Caco-2 (cell line): ENCODE data around the gene MICU2. TPM values are rescaled to one million over a fixed set of nuclear protein-coding genes. Genes with fewer than 3 reads are reported as not detected.

ENCODE experiments used
- BruUV-seq: library from RNA; stranded (reverse); fragments of 400-500 nt; replicated peaks from 2 replicates; lab custom pipeline; 2021; lab: Mats Ljungman, UMichigan
- CTCF ChIA-PET: fragments of 300-600 bp; sonication (Branson Sonifier 250); formaldehyde crosslinking; loops from one replicate; lab custom pipeline; 2022; ENCODE audit warnings: antibody characterized with exemption; lab: Charles Lee
- POLR2A ChIA-PET: fragments of 300-600 bp; sonication (Branson Sonifier 250); formaldehyde crosslinking; loops from one replicate; lab custom pipeline; 2022; ENCODE audit warnings: antibody characterized with exemption; lab: Charles Lee
- DNase-seq, 2 experiments: peaks; one replicate each; pipeline versions ENCODE4 v3.0.0 to v3.0.0-alpha.2; 2020 to 2022
- H3K27me3 ChIP-seq: replicated peaks from 2 replicates; pipeline ENCODE4 v1.6.0; 2011; ENCODE audit warnings: low read length; ENCODE audit not compliant: control insufficient read depth, insufficient read depth
- H3K36me3 ChIP-seq: 2 replicates; pipeline ENCODE4 v1.5.1; 2011; ENCODE audit warnings: low read length; ENCODE audit not compliant: control insufficient read depth, insufficient read depth
- H3K4me1 ChIP-seq: fragments of 250-450 bp; sonication (Bioruptor Pico); 2 replicates; pipeline ENCODE4 v1.5.1; 2020; ENCODE audit warnings: mild to moderate bottlenecking
- H3K4me3 ChIP-seq: 2 replicates; pipeline ENCODE4 v1.5.1; 2011; ENCODE audit warnings: low read depth, mild to moderate bottlenecking, control low read depth, low read length
- H3K9me3 ChIP-seq: fragments of 250-450 bp; sonication (Bioruptor Pico); 2 replicates; pipeline ENCODE4 v1.5.1; 2020; ENCODE audit warnings: mild to moderate bottlenecking, moderate library complexity
- H3K27ac Mint-ChIP-seq: one replicate; pipeline ENCODE4 v1.8.0; 2022; ENCODE audit warnings: mixed read lengths; ENCODE audit not compliant: unreplicated experiment
- H3K27me3 Mint-ChIP-seq: one replicate; pipeline ENCODE4 v1.8.0; 2022; ENCODE audit warnings: mixed read lengths; ENCODE audit not compliant: insufficient read depth, unreplicated experiment
- H3K36me3 Mint-ChIP-seq: one replicate; pipeline ENCODE4 v1.8.0; 2022; ENCODE audit warnings: mild to moderate bottlenecking, mixed read lengths; ENCODE audit not compliant: insufficient read depth, unreplicated experiment
- H3K4me1 Mint-ChIP-seq: one replicate; pipeline ENCODE4 v1.8.0; 2022; ENCODE audit warnings: low read depth, mixed read lengths; ENCODE audit not compliant: unreplicated experiment
- H3K4me3 Mint-ChIP-seq: one replicate; pipeline ENCODE4 v1.8.0; 2022; ENCODE audit warnings: mild to moderate bottlenecking, moderate library complexity, mixed read lengths; ENCODE audit not compliant: unreplicated experiment
- H3K9me3 Mint-ChIP-seq: one replicate; pipeline ENCODE4 v1.8.0; 2022; ENCODE audit warnings: mixed read lengths; ENCODE audit not compliant: unreplicated experiment
- intact Hi-C: fragments of 100-400 bp; cut with micrococcal nuclease; formaldehyde crosslinking; loops from one replicate; pipeline ENCODE4 v1.10.0; 2022; ENCODE audit not compliant: unreplicated experiment
- total RNA-seq: library from RNA; stranded (reverse); gene quantifications from 2 replicates; pipeline ENCODE4 v1.2.3, GENCODE V29; 2022
- TF ChIP-seq, protein P1 (sequence below), 2 experiments: fragments of 200-600 bp in 1 of 2; IDR thresholded peaks; 1 replicate in 1 of 2; 2 replicates in 1 of 2; pipeline versions ENCODE4 v1.5.1 to v1.8.0; 2011 to 2022; ENCODE audit warnings: antibody characterized with exemption in 1 of 2, control low read depth in 1 of 2, inconsistent platforms in 1 of 2, low read depth in 1 of 2, low read length in 1 of 2, mild to moderate bottlenecking in 1 of 2, moderate library complexity in 1 of 2; ENCODE audit not compliant: insufficient read depth in 1 of 2, severe bottlenecking in 1 of 2, unreplicated experiment in 1 of 2

The MICU2 gene
- total RNA-seq, 1 experiment from 2014 or later = 43.1 TPM

DNA sequence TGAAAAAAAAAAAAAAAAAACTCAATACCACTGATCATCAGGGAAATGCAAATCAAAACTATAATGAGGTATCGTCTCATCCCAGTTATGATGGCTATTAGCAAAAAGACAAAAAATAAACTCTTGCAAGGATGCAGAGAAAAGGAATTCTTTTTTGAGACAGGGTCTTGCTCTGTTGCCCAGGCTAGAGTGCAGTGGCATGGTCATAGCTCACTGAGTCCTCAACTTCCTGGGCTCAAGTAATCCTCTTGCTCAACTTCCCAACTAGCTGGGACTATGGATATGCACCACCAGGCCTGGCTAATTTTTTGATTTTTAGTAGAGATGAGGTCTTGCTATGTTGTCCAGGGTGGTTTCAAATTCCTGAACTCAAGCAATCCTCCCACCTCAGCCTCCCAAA is 59.5 kb downstream of the MICU2 start:
- POLR2A ChIA-PET = no interaction called here

DNA sequence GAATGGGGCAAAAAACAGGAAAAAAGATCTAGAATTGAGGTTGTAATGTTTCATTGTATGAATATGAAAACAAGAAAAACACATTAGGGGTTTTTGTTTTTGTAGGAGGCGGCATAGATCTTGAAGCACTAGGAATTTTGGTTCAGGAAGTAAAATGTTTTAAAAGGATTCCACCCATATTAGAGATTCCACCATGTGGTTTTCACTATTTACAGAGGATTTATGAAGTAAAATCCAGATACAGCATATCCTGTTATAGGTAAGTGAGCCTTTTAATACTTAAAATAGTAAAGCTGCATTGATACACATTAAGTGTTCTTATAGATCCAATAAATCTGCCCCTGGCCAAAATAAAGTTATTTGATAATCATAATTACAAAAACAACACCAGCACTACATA is 61.4 kb downstream of the MICU2 start:
- DNase-seq = no peak
- Mint-ChIP-seq H3K9me3 (no peaks in the 10 kb centered on the region), H3K4me1 (peaks cover 20% of the 10 kb centered on the region), H3K27ac (no peak overlapping the region), H3K27me3 (no peaks in the 10 kb centered on the region), H3K36me3 (peaks cover 13% of the 10 kb centered on the region), H3K4me3 (no peak overlapping the region)
- intact Hi-C loops = no loop called here
- Histone ChIP-seq H3K9me3 (no peaks in the 10 kb centered on the region), H3K36me3 (peaks cover 1% of the 10 kb centered on the region), H3K4me3 (no peak overlapping the region), H3K27me3 (no peaks in the 10 kb centered on the region), H3K4me1 (peaks cover 16% of the 10 kb centered on the region)
- no TSS peak for BruUV-seq
- ChIA-PET POLR2A (no interaction called here), CTCF (no interaction called here)
- TF ChIP-seq, protein P1, sequence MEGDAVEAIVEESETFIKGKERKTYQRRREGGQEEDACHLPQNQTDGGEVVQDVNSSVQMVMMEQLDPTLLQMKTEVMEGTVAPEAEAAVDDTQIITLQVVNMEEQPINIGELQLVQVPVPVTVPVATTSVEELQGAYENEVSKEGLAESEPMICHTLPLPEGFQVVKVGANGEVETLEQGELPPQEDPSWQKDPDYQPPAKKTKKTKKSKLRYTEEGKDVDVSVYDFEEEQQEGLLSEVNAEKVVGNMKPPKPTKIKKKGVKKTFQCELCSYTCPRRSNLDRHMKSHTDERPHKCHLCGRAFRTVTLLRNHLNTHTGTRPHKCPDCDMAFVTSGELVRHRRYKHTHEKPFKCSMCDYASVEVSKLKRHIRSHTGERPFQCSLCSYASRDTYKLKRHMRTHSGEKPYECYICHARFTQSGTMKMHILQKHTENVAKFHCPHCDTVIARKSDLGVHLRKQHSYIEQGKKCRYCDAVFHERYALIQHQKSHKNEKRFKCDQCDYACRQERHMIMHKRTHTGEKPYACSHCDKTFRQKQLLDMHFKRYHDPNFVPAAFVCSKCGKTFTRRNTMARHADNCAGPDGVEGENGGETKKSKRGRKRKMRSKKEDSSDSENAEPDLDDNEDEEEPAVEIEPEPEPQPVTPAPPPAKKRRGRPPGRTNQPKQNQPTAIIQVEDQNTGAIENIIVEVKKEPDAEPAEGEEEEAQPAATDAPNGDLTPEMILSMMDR (IDR thresholded peaks at IDR 0.05; ENCODE audit: insufficient read depth in 1 of 2, low read depth in 1 of 2, low read length in 1 of 2, severe bottlenecking in 1 of 2, unreplicated experiment in 1 of 2) = no peak

More for the DNA sequence above, 59.5 kb downstream of the MICU2 start:
- no peak overlapping the region for H3K4me3 ChIP-seq
- H3K27ac Mint-ChIP-seq = no peak overlapping the region
- CTCF ChIA-PET = no interaction called here
- H3K4me1 ChIP-seq = peaks cover 17% of the 10 kb centered on the region
- H3K27me3 ChIP-seq = no peaks in the 10 kb centered on the region
- H3K4me3 Mint-ChIP-seq = no peak overlapping the region
- no TSS peak for BruUV-seq
- TF ChIP-seq, protein P1 (IDR thresholded peaks at IDR 0.05; ENCODE audit: insufficient read depth in 1 of 2, low read depth in 1 of 2, low read length in 1 of 2, severe bottlenecking in 1 of 2, unreplicated experiment in 1 of 2) = no peak
- H3K27me3 Mint-ChIP-seq = no peaks in the 10 kb centered on the region
- no peak for DNase-seq
- H3K36me3 Mint-ChIP-seq = no peaks in the 10 kb centered on the region
- no peaks in the 10 kb centered on the region for H3K9me3 ChIP-seq
- H3K36me3 ChIP-seq = no peaks in the 10 kb centered on the region; the same call in 1 of the 2 replicates
- H3K4me1 Mint-ChIP-seq = peaks cover 8% of the 10 kb centered on the region
- intact Hi-C loops = no loop called here
- H3K9me3 Mint-ChIP-seq = no peaks in the 10 kb centered on the region

- H3K4me3 ChIP-seq = no peak overlapping the region
- intact Hi-C loops = no loop called here
- DNase-seq = no peak
- TF ChIP-seq, protein P1 (IDR thresholded peaks at IDR 0.05; ENCODE audit: insufficient read depth in 1 of 2, low read depth in 1 of 2, low read length in 1 of 2, severe bottlenecking in 1 of 2, unreplicated experiment in 1 of 2) = no peak
- H3K27me3 Mint-ChIP-seq = no peaks in the 10 kb centered on the region
- H3K4me3 Mint-ChIP-seq = no peak overlapping the region
- no peaks in the 10 kb centered on the region for H3K9me3 Mint-ChIP-seq
- no peak overlapping the region for H3K27ac Mint-ChIP-seq
- ChIA-PET POLR2A (no interaction called here), CTCF (no interaction called here)
- H3K36me3 Mint-ChIP-seq = peaks cover 13% of the 10 kb centered on the region
- no peaks in the 10 kb centered on the region for H3K27me3 ChIP-seq
- no TSS peak for BruUV-seq
- peaks cover 20% of the 10 kb centered on the region for H3K4me1 Mint-ChIP-seq
- H3K9me3 ChIP-seq = no peaks in the 10 kb centered on the region
- peaks cover 16% of the 10 kb centered on the region for H3K4me1 ChIP-seq
- peaks cover 1% of the 10 kb centered on the region for H3K36me3 ChIP-seq
Observed at GRCh38 chr13:21541980-21542379, 62.0 kb downstream of the MICU2 start.
